Thyroid gland (tissue), 4 donors: Measurements from ENCODE around the gene RNGTT.

ENCODE experiments used
- POLR2A ChIP-seq, 2 donors: fragments of 450-650 bp; IDR thresholded peaks; one replicate each; pipeline ENCODE4 v1.6.1; 2017; ENCODE audit warnings: antibody characterized with exemption in 2 of 2, mild to moderate bottlenecking in 2 of 2, moderate library complexity in 1 of 2
- TF ChIP-seq, protein P1 (sequence below), 6 experiments: fragments of 200-600 bp in 3 of 6; fragments of 450-650 bp in 3 of 6; sonication (generic) in 3 of 6; IDR thresholded peaks; one replicate each; pipeline ENCODE4 v1.5.1; 2016 to 2019; ENCODE audit warnings: antibody characterized with exemption in 6 of 6, mild to moderate bottlenecking in 2 of 6, inconsistent platforms in 1 of 6, moderate library complexity in 1 of 6

DNA sequence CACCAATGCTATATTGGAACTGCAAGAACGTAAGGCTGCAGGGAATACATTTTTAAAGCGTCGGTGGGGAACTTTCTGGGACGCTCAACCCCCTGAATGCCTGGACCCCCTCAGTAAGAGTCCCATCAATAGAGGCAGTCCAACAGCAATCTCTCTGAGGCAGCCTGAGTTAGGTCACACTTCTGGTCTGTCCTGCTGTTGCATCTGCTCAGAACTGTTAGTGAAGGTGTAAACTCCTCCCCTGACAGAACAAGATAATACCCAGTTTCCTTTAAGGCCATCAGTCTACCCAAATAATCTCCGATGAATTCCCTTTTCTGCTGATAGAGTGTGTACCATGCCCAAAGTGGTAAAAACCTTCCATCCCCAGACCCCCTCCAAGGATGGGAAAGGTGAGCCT lies 1.1 kb upstream of the RNGTT start:
- TF ChIP-seq, protein P1, sequence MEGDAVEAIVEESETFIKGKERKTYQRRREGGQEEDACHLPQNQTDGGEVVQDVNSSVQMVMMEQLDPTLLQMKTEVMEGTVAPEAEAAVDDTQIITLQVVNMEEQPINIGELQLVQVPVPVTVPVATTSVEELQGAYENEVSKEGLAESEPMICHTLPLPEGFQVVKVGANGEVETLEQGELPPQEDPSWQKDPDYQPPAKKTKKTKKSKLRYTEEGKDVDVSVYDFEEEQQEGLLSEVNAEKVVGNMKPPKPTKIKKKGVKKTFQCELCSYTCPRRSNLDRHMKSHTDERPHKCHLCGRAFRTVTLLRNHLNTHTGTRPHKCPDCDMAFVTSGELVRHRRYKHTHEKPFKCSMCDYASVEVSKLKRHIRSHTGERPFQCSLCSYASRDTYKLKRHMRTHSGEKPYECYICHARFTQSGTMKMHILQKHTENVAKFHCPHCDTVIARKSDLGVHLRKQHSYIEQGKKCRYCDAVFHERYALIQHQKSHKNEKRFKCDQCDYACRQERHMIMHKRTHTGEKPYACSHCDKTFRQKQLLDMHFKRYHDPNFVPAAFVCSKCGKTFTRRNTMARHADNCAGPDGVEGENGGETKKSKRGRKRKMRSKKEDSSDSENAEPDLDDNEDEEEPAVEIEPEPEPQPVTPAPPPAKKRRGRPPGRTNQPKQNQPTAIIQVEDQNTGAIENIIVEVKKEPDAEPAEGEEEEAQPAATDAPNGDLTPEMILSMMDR (IDR thresholded peaks at IDR 0.05) = no peak
- no peak for TF ChIP-seq POLR2A (IDR thresholded peaks at IDR 0.05)
